HG03460 (cell line): ENCODE measurements around the gene TRAF1.
A peak's percentile ranks its signal among the peaks of the same experiment; 100 is the strongest.

Source experiments
- ATAC-seq: cut with Tn5 transposase; IDR thresholded peaks from one replicate; pipeline ENCODE4 v1.9.1; 2021; ENCODE audit not compliant: unreplicated experiment

Gene TRAF1

GRCh38 chr9:120941046-120941770 is 14.6 kb upstream of the TRAF1 start:
- ATAC-seq = no peak

- no peak for ATAC-seq
Measured at GRCh38 chr9:120940573-120940972, 14.0 kb upstream of the TRAF1 start.

GRCh38 chr9:120938851-120939250 is 12.3 kb upstream of the TRAF1 start:
- ATAC-seq = no peak

- no peak for ATAC-seq
Measured at GRCh38 chr9:120937596-120937995, 11.0 kb upstream of the TRAF1 start.

GRCh38 chr9:120937127-120937526 is 10.5 kb upstream of the TRAF1 start:
- no peak for ATAC-seq

- no peak for ATAC-seq
Measured at GRCh38 chr9:120936764-120937122, 10.1 kb upstream of the TRAF1 start.

DNA sequence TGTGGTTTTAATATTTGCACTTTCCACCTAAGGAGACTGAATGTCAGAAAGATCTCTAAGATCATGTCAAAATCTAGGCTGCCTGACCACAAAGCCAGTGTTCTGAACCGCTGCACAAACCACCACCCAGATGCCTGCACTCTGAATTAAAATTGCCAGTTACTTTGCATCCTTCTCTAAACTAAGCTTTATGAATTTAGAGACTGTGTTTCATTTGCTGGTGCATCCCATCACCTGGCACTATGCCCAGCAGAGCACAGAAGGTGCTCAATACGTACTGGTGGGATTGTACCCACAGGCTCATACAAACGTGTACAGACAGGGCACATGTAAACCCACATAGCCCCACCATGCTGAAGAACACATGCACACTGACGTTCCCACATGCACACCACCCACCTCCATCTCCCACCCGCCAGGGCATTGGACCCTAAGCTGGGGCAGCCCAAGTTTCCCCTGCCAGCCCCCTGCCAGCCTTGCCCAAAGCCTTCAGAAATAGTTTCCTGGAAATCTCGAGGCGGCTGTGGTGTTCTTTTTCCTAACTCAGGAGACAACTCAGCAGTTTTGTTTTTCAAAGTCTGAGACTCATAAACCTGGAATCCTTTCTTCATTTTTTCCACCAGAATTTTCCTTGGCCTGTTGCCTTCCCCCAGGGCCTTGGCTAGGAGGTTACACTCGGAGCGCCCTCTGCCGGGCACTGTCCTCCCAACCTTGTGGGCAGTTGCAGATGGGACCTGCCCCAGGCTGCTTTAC is 9.6 kb upstream of the TRAF1 start:
- ATAC-seq = no peak

GRCh38 chr9:120935383-120935857 is 8.8 kb upstream of the TRAF1 start:
- no peak for ATAC-seq

GRCh38 chr9:120934281-120934680 is 7.7 kb upstream of the TRAF1 start:
- no peak for ATAC-seq

- no peak for ATAC-seq
Measured at GRCh38 chr9:120933310-120934055, 6.9 kb upstream of the TRAF1 start.

- no peak for ATAC-seq
Measured at GRCh38 chr9:120932086-120932823, 5.7 kb upstream of the TRAF1 start.

DNA sequence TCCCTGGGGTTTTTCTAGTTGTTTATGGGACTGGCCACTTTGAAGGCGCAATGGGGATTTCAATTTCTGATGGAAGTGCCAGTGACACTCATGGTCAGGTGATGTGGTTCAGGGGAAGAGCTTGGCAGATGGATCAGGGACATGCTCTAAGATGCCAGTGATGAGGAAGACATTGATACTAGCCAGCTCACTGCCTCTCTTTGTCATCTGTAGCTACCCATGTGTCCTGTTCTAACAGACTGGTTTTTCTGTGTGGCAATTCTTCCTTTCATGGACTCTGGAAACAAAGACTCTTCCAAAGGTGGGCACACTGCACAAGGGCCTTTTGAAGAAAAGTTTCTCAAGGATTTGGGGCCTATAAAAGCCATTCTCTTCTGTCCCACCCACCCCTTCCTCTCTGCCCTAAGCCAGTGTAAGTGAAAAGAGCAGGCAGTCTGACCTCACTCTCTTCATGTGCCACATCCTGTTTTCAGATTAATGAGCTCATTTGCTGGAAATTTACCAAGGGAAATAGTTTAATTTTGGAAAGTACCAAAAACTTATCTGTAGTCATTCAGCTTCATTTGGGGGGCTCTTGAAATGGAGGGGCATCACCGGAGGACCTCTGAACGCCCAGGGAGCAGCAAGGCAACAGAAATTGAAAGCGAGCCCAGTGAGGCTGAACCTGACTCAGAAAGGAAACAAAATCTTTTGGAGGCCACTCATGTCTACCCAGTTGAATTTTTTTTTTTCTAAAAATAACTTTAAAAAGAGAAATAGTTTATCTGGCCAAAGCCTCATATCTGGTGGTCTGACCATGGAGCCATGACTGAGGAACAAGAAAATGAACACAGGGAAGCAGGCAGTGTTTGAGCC is 4.9 kb upstream of the TRAF1 start:
- ATAC-seq = peak; percentile 42

DNA sequence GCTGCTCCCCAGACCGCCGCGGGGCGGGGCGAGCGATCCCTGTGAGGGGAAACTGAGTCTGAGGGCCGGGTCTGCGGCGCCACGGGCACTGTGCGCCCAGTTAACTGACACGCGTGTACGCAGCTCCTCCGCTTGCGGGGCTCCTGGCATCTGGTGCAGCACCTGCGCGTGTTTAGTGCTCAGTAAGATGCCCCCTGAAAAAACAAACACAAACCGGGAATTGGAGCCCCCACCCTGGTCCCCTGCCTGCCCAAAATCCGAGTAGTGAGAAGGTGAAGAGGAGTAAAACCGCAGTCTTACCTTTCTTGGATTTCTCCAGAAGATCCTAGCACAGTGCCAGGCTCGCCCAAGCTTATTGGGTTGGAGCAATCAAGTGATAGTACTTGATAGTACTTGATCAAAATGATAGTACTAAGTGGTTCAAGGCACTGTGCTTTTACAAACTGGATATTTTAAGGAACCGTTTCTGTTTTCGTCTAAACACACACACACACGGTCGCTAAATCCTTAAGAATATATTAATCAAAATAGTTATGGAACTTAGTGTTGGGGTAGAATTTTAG is 2.7 kb upstream of the TRAF1 start:
- no peak for ATAC-seq

DNA sequence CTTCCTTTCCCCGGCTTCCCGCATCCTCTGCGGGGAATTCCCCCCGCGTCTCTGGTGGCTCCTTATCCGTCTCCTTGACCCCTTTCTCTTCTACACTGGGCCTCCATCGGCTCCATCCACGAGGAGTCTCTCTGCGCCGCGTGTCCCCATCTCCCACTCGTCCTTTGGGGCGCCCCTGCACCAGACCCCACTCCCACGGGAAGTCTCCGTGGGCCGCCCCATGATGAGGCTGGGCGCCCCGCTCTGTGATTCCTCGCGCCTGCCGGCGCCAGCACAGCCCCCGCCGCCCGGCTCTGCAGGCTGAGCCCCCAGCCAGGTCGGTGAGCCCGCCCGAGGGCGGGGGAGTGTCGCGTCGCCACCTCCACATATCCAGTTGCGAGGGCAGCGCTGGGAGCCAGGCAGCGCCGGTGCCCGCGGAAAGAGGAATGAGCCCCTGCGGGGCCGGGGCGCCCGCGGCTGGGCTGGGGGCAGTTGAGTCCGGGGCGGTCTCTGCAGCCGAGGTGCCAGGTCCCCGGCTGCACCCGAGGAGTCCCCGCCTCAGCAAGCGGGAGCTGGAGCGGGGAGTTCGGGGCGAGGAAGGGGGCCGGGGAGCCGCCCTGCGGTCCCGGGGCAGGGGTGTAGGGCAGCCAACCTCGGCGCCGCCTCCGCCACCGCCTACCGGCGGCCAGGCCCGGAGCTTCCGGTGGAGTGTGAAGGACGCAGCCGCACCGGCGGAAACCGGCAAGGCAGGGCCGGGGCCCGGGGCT is 2.1 kb upstream of the TRAF1 start:
- ATAC-seq = peak; percentile 34

DNA sequence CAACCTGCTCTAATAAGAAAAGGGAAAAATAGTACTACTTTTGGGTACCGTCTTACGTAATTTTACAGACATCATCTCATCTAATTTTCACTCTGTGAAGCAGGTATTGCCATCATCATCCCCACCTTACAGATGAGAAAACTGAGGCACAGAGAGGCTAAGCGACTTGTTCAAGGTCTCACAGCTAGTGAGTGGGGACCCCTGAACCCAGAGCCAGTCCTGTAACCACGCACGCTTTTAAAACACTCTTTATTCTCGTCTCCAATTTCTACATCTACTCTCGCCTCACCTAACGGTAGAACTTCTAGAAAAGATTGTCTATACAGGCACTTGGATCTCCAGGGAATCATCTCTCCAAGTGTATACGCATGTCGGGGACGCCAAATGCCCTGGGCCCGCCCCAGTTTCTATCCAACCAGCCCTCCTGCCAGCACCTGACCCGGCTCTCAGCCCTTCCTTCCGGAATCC is 1.5 kb upstream of the TRAF1 start:
- no peak for ATAC-seq

DNA sequence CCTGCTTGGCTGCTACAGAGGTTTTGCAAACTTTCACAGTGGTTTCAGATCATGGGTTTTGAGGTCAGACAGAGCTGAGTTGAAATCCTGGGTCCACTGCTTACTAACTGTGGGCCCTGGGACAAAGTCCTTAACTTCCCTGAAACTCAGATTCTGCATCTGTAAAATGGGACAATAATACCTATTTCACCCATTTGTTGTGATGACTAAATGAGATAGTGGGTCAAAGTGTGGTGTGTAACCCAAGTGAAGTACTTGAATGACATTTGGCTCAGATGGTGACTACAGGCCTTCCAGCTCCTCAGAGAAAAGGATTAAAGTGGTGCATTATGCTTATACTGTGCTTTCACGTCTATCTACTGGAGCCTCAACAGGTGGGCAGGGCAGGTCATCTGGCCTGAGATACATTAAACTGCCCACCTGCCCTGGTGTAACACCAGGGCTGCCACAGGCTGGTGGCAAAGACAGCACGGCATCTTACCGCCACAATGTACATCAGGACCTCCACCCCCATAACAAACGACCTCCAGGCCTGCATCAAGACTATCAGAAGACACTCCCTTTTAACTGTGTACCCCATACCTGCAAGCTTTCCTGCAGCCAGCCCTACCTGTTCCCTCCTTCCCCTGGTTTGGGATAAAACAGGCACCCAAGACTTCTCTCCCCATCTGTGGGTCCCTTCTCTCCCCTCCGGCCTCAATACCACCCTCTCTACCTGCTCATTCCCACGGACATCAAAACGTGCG is 846 bp upstream of the TRAF1 start:
- ATAC-seq = no peak

GRCh38 chr9:120925535-120926396 is 830 bp downstream of the TRAF1 start:
- ATAC-seq = peak; percentile 26
